OCI-LY7 (cell line): ENCODE data around the gene LCN12. TPM values are rescaled to one million over a fixed set of nuclear protein-coding genes. Genes with fewer than 3 reads are reported as not detected.

Experiments used
- BruUV-seq: library from RNA; stranded (reverse); fragments of 400-500 nt; replicated peaks from 2 replicates; lab custom pipeline; 2021; lab: Mats Ljungman, UMichigan
- CTCF ChIA-PET: fragments of 300-600 bp; sonication (Branson Sonifier 250); formaldehyde crosslinking; loops from one replicate; lab custom pipeline; 2022; ENCODE audit warnings: antibody characterized with exemption; ENCODE audit not compliant: unreplicated experiment; lab: Charles Lee
- POLR2A ChIA-PET: fragments of 300-600 bp; sonication (Branson Sonifier 250); formaldehyde crosslinking; loops from one replicate; lab custom pipeline; 2022; ENCODE audit warnings: antibody characterized with exemption; lab: Charles Lee
- DNase-seq: peaks from one replicate; pipeline ENCODE4 v3.0.0-alpha.2; 2015; ENCODE audit warnings: low spot score
- H2AFZ ChIP-seq: fragments of 200-600 bp; sonication (generic), shearing (Covaris generic); 2 replicates; pipeline ENCODE4 v1.6.1; 2014; ENCODE audit warnings: mild to moderate bottlenecking, antibody characterized with exemption, low read length, moderate library complexity
- H3K27ac ChIP-seq: fragments of 200-600 bp; sonication (generic); 2 replicates; pipeline ENCODE4 v1.5.1; 2014; ENCODE audit warnings: mixed run types, low read depth, mild to moderate bottlenecking, moderate library complexity, low read length, inconsistent platforms; ENCODE audit not compliant: poor library complexity, severe bottlenecking
- H3K36me3 ChIP-seq: fragments of 200-600 bp; sonication (generic); 2 replicates; pipeline ENCODE4 v1.6.1; 2014; ENCODE audit warnings: mild to moderate bottlenecking, antibody characterized with exemption, low read length, moderate library complexity, mixed read lengths; ENCODE audit not compliant: insufficient read depth
- H3K4me1 ChIP-seq: fragments of 200-600 bp; sonication (generic); 2 replicates; pipeline ENCODE4 v1.5.1; 2014; ENCODE audit warnings: mild to moderate bottlenecking, low read length; ENCODE audit not compliant: insufficient read depth, poor library complexity, severe bottlenecking
- H3K4me2 ChIP-seq: fragments of 200-600 bp; sonication (generic); 2 replicates; pipeline ENCODE4 v1.6.1; 2014; ENCODE audit warnings: mild to moderate bottlenecking, low read length
- H3K4me3 ChIP-seq: fragments of 200-600 bp; sonication (generic); 2 replicates; pipeline ENCODE4 v1.5.1; 2014; ENCODE audit warnings: mild to moderate bottlenecking, low read depth, low read length; ENCODE audit not compliant: poor library complexity, severe bottlenecking
- H3K79me2 ChIP-seq: fragments of 200-600 bp; sonication (generic); 2 replicates; pipeline ENCODE4 v1.6.1; 2016; ENCODE audit warnings: low read depth, mild to moderate bottlenecking, low read length, moderate library complexity, mixed read lengths; ENCODE audit not compliant: insufficient read depth
- H3K9me2 ChIP-seq: fragments of 200-600 bp; sonication (generic); 2 replicates; pipeline ENCODE4 v1.6.1; 2016; ENCODE audit warnings: mild to moderate bottlenecking, low read length, mixed read lengths; ENCODE audit not compliant: insufficient read depth
- H3K9me3 ChIP-seq: fragments of 200-600 bp; sonication (generic); 2 replicates; pipeline ENCODE4 v1.6.1; 2014; ENCODE audit warnings: mild to moderate bottlenecking, mixed run types, low read length, mixed read lengths
- H4K20me1 ChIP-seq: fragments of 200-600 bp; sonication (generic); 2 replicates; pipeline ENCODE4 v1.6.1; 2014; ENCODE audit warnings: mild to moderate bottlenecking, antibody characterized with exemption, low read length, moderate library complexity, mixed read lengths; ENCODE audit not compliant: insufficient read depth
- EZH2phosphoT487 ChIP-seq: fragments of 200-600 bp; sonication (generic); IDR thresholded peaks from 2 replicates; pipeline ENCODE4 v1.6.1; 2018; ENCODE audit warnings: low read depth, borderline replicate concordance, mild to moderate bottlenecking, mixed run types, antibody characterized with exemption, low read length, moderate library complexity, mixed read lengths
- intact Hi-C: fragments of 100-400 bp; cut with micrococcal nuclease; formaldehyde crosslinking; loops from one replicate; pipeline ENCODE4 v1.10.0; 2022; ENCODE audit not compliant: unreplicated experiment
- total RNA-seq, 2 experiments: library from RNA; depleted of rRNA in 1 of 2; stranded (reverse); fragments of >200 nt in 1 of 2; shearing (Covaris generic) in 1 of 2; gene quantifications; 2 replicates each; pipeline ENCODE4 v1.2.3, GENCODE V29; 2014 to 2022
- TF ChIP-seq, protein P1 (sequence below): fragments of 200-600 bp; sonication (generic); conservative IDR thresholded peaks from 2 replicates; pipeline ENCODE4 v1.5.1; 2014; ENCODE audit warnings: mild to moderate bottlenecking, antibody characterized with exemption, low read length, moderate library complexity, mixed read lengths

Gene LCN12
- total RNA-seq, 2 experiments from 2014 or later: 0.95 to 3.7 TPM

DNA sequence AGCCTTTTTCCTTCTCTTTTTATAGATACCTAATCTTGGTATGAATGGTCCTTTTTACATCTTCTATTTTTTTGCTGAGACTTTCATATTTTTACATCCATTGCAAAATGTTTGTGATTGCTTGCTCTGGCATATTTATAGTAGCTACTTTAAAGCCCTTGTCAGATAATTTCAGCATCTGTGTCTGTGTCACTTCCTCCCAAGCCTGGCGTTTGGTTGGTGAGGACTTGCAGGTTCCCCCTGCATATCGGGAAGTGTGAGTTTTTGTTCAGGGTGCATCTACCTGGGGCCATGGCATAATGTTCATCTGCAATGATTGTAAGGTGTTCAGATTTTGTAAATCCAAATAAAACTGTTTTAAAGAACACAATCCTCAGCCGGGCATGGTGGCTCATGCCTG lies 16.4 kb upstream of the LCN12 start:
- no peaks in the 10 kb centered on the region for H3K79me2 ChIP-seq
- no peaks in the 10 kb centered on the region for H4K20me1 ChIP-seq
- BruUV-seq: no TSS peak
- H3K4me1 ChIP-seq: peaks cover 13% of the 10 kb centered on the region
- peak overlapping the region; percentile 11 for H3K27ac ChIP-seq
- peaks cover 66% of the 10 kb centered on the region for H3K36me3 ChIP-seq
- H3K9me3 ChIP-seq: no peaks in the 10 kb centered on the region
- H2AFZ ChIP-seq: no peak overlapping the region
- no peak for TF ChIP-seq EZH2phosphoT487
- TF ChIP-seq, protein P1, sequence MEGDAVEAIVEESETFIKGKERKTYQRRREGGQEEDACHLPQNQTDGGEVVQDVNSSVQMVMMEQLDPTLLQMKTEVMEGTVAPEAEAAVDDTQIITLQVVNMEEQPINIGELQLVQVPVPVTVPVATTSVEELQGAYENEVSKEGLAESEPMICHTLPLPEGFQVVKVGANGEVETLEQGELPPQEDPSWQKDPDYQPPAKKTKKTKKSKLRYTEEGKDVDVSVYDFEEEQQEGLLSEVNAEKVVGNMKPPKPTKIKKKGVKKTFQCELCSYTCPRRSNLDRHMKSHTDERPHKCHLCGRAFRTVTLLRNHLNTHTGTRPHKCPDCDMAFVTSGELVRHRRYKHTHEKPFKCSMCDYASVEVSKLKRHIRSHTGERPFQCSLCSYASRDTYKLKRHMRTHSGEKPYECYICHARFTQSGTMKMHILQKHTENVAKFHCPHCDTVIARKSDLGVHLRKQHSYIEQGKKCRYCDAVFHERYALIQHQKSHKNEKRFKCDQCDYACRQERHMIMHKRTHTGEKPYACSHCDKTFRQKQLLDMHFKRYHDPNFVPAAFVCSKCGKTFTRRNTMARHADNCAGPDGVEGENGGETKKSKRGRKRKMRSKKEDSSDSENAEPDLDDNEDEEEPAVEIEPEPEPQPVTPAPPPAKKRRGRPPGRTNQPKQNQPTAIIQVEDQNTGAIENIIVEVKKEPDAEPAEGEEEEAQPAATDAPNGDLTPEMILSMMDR: no peak
- peak overlapping the region; percentile 52 for H3K4me2 ChIP-seq
- H3K9me2 ChIP-seq: no peaks in the 10 kb centered on the region
- POLR2A ChIA-PET: no interaction called here
- no peak overlapping the region for H3K4me3 ChIP-seq
- intact Hi-C loops: no loop called here
- CTCF ChIA-PET: no interaction called here
- DNase-seq: peak; percentile 38

DNA sequence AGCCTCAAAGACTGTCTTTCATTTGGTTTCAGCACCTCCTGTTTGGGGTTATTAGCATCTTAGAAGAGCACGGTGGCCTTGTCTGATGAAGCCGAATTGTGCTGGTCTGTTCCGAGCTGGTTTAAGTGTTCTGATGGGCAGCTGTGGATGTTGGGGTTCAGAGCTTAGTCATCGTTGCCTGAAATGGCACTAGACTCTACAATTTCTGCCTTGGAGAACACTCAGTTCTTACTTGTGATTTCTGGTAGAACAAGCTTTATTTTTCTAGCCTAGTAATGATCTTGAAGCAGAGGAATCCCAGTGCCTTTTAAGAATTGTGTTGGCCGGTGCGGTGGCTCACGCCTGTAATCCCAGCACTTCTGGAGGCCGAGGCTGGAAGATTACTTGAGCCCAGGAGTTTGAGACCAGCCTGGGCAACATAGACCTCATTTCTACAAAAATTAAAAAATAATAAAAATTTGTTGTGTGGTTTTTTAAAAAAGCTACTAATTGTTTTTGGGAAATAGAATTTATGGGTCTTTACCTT lies 15.4 kb upstream of the LCN12 start:
- Histone ChIP-seq H3K79me2 (no peaks in the 10 kb centered on the region), H3K9me3 (no peaks in the 10 kb centered on the region), H4K20me1 (no peaks in the 10 kb centered on the region), H3K9me2 (no peaks in the 10 kb centered on the region), H3K27ac (no peak overlapping the region), H3K4me1 (peaks cover 13% of the 10 kb centered on the region), H3K36me3 (peaks cover 66% of the 10 kb centered on the region), H3K4me3 (no peak overlapping the region), H3K4me2 (no peak overlapping the region), H2AFZ (no peak overlapping the region)
- no peak for DNase-seq
- intact Hi-C loops: no loop called here
- ChIA-PET CTCF (no interaction called here), POLR2A (no interaction called here)
- no TSS peak for BruUV-seq
- no peak for TF ChIP-seq EZH2phosphoT487
- TF ChIP-seq, protein P1: no peak

DNA sequence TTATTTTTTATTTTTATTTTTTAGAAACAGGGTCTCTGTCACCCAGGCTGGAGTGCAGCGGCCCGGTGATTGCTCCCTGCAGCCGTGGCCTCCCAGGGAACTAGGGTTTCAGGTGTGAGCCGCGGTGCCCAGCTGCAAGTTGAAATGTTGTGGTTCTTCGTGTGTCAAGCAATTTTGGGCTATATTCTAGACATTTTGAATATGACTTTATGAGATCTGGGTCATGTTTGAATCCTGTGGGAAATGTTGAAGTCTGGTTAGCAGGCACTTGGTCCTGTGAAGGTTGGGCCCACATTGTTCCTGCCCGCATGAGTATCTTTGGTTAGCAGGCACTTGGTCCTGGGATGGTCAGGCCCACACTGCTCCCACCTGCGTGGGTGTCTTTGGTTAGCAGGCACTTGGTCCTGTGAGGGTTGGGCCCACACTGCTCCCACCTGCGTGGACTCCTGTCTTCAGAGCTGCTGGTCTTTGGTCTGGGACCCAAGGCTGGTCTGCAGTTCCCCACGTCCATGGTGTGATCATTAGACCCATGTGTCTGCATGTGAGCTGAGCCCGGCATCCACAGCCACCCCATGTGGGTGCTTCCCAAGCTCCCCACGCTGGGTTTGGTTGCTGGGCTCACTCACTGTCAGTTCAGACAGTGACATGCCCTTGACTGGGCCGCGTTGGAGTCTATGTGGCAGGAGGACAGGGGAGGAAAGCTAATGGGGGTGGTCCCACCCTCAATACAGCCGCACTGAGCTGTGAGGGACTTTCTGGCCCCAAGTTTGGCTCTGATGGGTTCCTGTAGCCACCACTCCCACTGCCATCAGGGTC lies 14.7 kb upstream of the LCN12 start:
- no peak overlapping the region for H2AFZ ChIP-seq
- no peak overlapping the region for H3K4me2 ChIP-seq
- TF ChIP-seq EZH2phosphoT487: no peak
- TF ChIP-seq, protein P1: no peak
- H3K4me3 ChIP-seq: no peak overlapping the region
- H3K9me3 ChIP-seq: no peaks in the 10 kb centered on the region
- intact Hi-C loops: no loop called here
- H3K4me1 ChIP-seq: peaks cover 13% of the 10 kb centered on the region
- H3K27ac ChIP-seq: no peak overlapping the region
- ChIA-PET CTCF (no interaction called here), POLR2A (interaction anchor here (0.5 kb wide), 1 partner anchor 90 kb away, joined by 6 read pairs; no protein-coding TSS in a partner anchor)
- H3K36me3 ChIP-seq: peaks cover 67% of the 10 kb centered on the region
- H3K9me2 ChIP-seq: no peaks in the 10 kb centered on the region
- no peaks in the 10 kb centered on the region for H3K79me2 ChIP-seq
- no TSS peak for BruUV-seq
- DNase-seq: no peak
- H4K20me1 ChIP-seq: no peaks in the 10 kb centered on the region
